Stomach (tissue), 4 donors: ENCODE results near the gene CCDC91.

ENCODE experiments used
- CTCF ChIP-seq, 7 experiments: fragments of 450-650 bp in 4 of 7; fragments of 200-600 bp in 3 of 7; sonication (generic) in 3 of 7; IDR thresholded peaks; one replicate each; pipeline ENCODE4 v1.5.1; 2016 to 2019; ENCODE audit warnings: antibody characterized with exemption in 7 of 7, control low read depth in 2 of 7, mild to moderate bottlenecking in 1 of 7
- EP300 ChIP-seq: sonication (generic); formaldehyde crosslinking; IDR thresholded peaks from one replicate; pipeline ENCODE4 v1.6.1; 2017; ENCODE audit warnings: antibody characterized with exemption
- POLR2A ChIP-seq, 4 donors: fragments of 450-650 bp; IDR thresholded peaks; one replicate each; pipeline ENCODE4 v1.6.1; 2016; ENCODE audit warnings: antibody characterized with exemption in 4 of 4, control low read depth in 2 of 4, mild to moderate bottlenecking in 1 of 4, moderate library complexity in 1 of 4
- POLR2AphosphoS5 ChIP-seq, 3 donors: sonication (generic); formaldehyde crosslinking; IDR thresholded peaks; one replicate each; pipeline ENCODE4 v1.6.1; 2016; ENCODE audit warnings: antibody characterized with exemption in 3 of 3

DNA sequence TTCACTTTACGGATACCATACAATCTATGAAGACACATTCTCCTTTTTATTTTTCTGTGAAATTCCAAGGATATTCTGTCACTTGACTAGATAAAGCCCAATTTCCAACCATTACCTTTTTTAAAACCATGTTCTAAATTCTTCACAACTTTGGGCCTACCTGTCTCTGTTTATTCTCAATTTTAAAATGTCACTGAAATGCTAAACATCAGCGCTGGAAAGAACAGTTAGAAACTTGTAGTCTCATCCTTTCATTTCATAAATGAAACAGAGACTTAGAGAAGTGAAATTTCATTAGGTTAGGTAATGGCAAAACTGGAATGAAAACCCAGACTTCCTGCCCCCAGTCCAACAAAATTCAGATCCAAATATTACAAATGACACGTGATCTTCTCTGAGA is 396.2 kb downstream of the CCDC91 start:
- no peak for TF ChIP-seq CTCF (IDR thresholded peaks at IDR 0.05)
- TF ChIP-seq POLR2A (IDR thresholded peaks at IDR 0.05), result no peak
- no peak for TF ChIP-seq POLR2AphosphoS5 (IDR thresholded peaks at IDR 0.05)
- no peak for TF ChIP-seq EP300
